Measurements from ENCODE around the gene FOXJ3. TPM values are rescaled to one million over a fixed set of nuclear protein-coding genes. Genes with fewer than 3 reads are reported as not detected.

FOXJ3 gene
- total and polyA plus RNA-seq, 2 of the 4 experiments (the other 2 are of a cell fraction) = 16.7 to 30.5 TPM

GRCh38 chr1:42348498-42348897, 13.5 kb upstream of the FOXJ3 start:
- no peak overlapping the region for H3K4ac ChIP-seq (ENCODE audit: low read depth, low read length)
- H3K18ac ChIP-seq (ENCODE audit: low read depth, low read length) = no peak overlapping the region
- dilution Hi-C loops (cut with HindIII; ENCODE audit: low sequenced_read_pairs, unreplicated experiment) = no loop called here
- no peak overlapping the region for H3K14ac ChIP-seq (replicated peaks; ENCODE audit: low read depth, low read length)
- no peaks in the 10 kb centered on the region for H3K79me1 ChIP-seq (ENCODE audit: low read depth in 1 of 2, low read length in 2 of 2)
- no TSS peak for BruUV-seq (replicated peaks)
- no peaks in the 10 kb centered on the region for H3K9me3 ChIP-seq (ENCODE audit: control insufficient read depth, insufficient read depth, low read length)
- no peaks in the 10 kb centered on the region for H4K20me1 ChIP-seq (ENCODE audit: insufficient read depth, low read length)
- no peak overlapping the region for H2AFZ ChIP-seq (replicated peaks; ENCODE audit: low read length, poor library complexity)
- intact Hi-C loops (cut with micrococcal nuclease) = no loop called here
- ATAC-seq (ENCODE audit: low read depth) = no peak
- no peak overlapping the region for H2BK15ac ChIP-seq (ENCODE audit: low read depth, low read length)
- H3K4me3 ChIP-seq (ENCODE audit: insufficient read depth, low read depth, low read length) = no peak overlapping the region
- H2BK20ac ChIP-seq (ENCODE audit: low read depth, low read length) = no peak overlapping the region
- ChIA-PET CTCF (no interaction called here), POLR2A (ENCODE audit: unreplicated experiment) (no interaction called here)
- no peak overlapping the region for H3K4me2 ChIP-seq (ENCODE audit: low read depth, low read length)
- peaks cover 5% of the 10 kb centered on the region for H3K27me3 ChIP-seq (ENCODE audit: control insufficient read depth, insufficient read depth, low read length)
- H2AK5ac ChIP-seq (ENCODE audit: low read depth, low read length) = no peak overlapping the region
- H4K5ac ChIP-seq (ENCODE audit: low read depth, low read length) = no peak overlapping the region
- TF ChIP-seq RCOR1 (IDR thresholded peaks at IDR 0.05; ENCODE audit: insufficient replicate concordance, low read length) (no peak), MAFK (IDR thresholded peaks at IDR 0.05; ENCODE audit: low read depth, low read length) (no peak), POLR2A (IDR thresholded peaks at IDR 0.05; ENCODE audit: low read depth, low read length) (no peak), MXI1 (IDR thresholded peaks at IDR 0.05; ENCODE audit: borderline replicate concordance, low read depth, low read length) (no peak), NFE2L2 (IDR thresholded peaks at IDR 0.05; ENCODE audit: low read depth, low read length) (no peak), CTCF (conservative IDR thresholded peaks at IDR 0.05; ENCODE audit: low read depth, low read length) (no peak), USF2 (IDR thresholded peaks at IDR 0.05; ENCODE audit: low read depth, low read length) (no peak), CEBPB (IDR thresholded peaks at IDR 0.05; ENCODE audit: low read depth, low read length) (no peak), ELK1 (IDR thresholded peaks at IDR 0.05; ENCODE audit: borderline replicate concordance, low read depth, low read length) (no peak), CHD1 (IDR thresholded peaks at IDR 0.05; ENCODE audit: low read depth, low read length) (no peak), RAD21 (IDR thresholded peaks at IDR 0.05; ENCODE audit: low read length) (no peak)
- no peak overlapping the region for H3K27ac ChIP-seq (ENCODE audit: insufficient read depth, low read length)
- no peak overlapping the region for H2BK5ac ChIP-seq (ENCODE audit: low read depth, low read length, poor library complexity, severe bottlenecking)
- no peak overlapping the region for H3K23ac ChIP-seq (ENCODE audit: low read depth, low read length)
- H3K56ac ChIP-seq (ENCODE audit: extremely low read depth, insufficient read depth, low read length) = no peak overlapping the region
- in situ Hi-C loops (cut with MboI; ENCODE audit: low sequenced_read_pairs) = no loop called here
- no peaks in the 10 kb centered on the region for H3K4me1 ChIP-seq (ENCODE audit: control insufficient read depth, insufficient read depth, low read length)
- H3K9ac ChIP-seq (ENCODE audit: low read depth, low read length) = no peak overlapping the region
- H2AK9ac ChIP-seq (replicated peaks; ENCODE audit: low read depth, low read length, poor library complexity) = no peak overlapping the region
- no peaks in the 10 kb centered on the region for H3K9me1 ChIP-seq (ENCODE audit: insufficient read depth, low read length)
- no peak overlapping the region for H4K91ac ChIP-seq (ENCODE audit: insufficient read depth, low read depth, low read length)
- DNase-seq = no peak
- no peak overlapping the region for H2BK120ac ChIP-seq (ENCODE audit: low read depth, low read length)
- H3K36me3 ChIP-seq (ENCODE audit: control insufficient read depth, insufficient read depth, low read length) = no peaks in the 10 kb centered on the region
- no peak overlapping the region for H4K8ac ChIP-seq (ENCODE audit: low read depth in 2 of 2, low read length in 2 of 2)

Data from IMR-90 (cell line).